NCI-H82 (cell line): ENCODE results near the gene TRIM33.

Experiments used
- DNase-seq: peaks from one replicate; lab custom pipeline; 2025; lab: John Stamatoyannopoulos, UW

TRIM33 gene

DNA sequence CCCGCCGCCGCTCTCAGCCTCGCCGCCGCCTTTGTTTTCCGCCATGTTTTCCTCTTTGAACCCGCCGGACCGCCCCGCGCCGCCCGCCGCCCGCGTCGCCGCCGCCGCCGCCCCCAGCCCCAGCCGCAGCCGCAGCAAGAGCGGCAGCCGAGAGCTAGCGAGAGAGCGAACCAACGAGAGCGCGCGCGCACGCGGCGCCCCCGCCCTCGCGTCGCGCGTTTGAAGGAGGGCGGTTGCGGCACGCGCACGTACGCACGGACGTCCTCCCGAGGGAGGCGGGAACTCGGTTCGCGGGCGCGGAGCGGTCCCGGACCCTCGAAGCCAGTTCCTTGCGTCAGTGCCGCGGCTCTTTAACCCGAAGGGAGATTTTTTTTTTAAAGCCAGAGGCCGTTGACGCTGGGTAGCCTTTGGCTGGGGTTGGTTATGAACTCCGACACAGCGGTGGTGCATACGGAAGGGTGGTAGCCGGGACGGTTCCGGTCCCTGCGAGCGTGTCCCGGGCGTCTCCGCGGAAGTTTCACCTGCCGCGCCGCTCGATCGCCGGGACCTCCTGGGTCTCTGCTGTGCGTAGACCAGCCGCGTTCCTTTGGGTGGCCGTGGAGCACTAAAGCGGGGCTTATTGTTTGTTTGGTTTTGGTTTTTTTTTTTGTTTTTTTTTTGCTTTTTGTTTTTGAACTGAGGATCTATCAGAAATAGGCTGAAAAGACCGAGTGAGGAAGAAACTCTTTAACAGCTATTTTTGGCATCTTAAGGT is at the start of gene TRIM33:
TRIM33 (minus strand) TSS at position 172 of the 754 bp plus-strand sequence; CDS start at position 45, 127 bp downstream.
- peak; percentile 96 for DNase-seq

DNA sequence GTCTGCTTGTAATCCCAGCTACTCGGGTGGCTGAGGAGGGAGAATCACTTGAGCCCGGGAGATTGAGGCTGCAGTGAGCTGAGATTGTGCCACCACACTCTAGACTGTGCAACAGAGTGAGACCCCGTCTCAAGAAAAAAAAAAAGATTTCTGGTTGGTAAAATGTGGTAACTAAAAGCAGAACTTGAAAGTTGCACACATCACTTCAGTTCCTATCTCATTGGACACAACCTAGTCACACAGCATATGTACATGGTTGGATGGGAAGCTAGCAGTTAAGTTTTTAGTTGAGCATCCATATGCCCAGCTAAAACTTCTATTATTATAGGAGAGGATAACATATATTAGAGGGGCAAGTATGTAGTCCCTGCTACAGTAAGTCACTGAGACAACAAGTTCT is 48.4 kb upstream of the TRIM33 start:
- no peak for DNase-seq

DNA sequence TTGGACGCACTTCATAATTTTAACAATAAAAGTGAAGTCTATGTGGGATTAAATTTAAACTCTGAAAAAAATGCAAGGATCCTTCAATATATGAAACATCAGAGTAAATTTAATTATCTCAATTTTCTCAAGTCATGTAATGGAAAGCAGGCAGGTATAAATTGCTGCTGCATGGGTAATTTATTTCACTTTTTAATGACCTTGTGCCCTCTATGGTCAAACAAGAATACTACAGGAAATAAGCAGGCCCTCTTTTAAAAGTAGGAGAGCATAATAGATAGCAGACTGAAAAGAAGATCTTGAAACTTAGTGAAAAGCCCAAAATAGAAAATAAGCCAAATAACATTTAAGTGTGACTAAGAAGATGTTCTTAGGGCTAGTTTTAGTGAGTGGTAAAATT is 47.5 kb upstream of the TRIM33 start:
- DNase-seq = peak; percentile 42

DNA sequence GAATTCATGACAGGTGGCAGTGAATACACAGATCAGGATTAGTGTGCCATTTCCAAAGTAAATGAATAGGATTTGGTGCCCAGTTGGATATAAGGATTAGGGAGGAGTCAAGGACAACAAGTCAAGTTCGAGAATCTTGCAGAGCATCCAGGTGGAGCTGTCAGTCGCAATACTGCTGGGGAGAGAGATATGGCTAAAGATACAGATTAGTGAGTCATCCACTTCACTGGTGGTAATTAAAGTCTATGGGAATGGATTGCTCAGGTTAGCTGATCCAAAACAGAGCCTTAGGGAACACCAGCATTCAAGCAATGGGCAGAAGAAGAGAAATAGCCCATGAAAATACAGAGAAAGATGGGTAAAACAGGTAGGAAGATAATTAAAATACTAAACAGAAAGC is 43.6 kb upstream of the TRIM33 start:
- peak; percentile 98 for DNase-seq

DNA sequence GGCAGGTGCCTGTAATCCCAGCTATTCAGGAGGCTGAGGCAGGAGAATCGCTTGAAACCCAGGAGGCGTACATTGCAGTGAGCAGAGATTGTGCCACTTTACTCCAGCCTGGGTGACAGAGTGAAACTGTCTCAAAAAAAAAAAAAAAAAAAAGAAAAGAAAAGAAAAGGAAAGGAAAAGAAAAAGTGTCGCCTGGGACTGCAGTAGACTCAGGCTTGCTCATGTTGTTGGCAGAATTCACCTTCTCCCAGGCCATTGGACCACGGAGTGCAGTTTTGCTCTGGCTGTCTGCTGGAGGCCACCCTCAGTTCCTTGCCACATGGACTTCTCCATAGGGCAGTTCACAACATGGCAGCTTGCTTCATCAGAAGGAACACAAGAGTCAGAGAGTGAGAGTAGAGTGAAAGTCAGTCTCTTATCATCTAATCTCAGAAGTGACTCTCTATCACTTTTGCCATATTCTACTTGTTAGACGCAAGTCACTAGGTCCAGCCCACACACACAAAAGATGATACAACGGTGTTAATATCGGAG is 41.2 kb upstream of the TRIM33 start:
- no peak for DNase-seq

DNA sequence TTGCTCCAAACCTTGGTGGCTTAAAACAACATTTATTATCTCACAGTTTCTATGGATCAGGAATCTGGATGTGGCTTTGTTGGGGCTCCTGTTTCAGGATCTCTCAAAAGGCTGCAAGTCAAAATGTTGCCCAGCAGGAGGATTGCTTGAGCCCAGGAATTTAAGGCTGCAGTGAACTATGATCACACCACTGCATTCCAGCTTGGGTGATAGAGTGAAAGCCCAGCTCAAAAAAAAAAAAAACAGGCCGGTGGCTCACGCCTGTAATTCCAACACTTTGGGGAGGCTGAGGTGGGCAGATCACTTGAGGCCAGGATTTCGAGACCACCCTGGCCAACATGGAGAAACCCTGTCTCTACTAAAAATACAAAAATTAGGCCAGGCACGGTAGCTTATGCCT is 40.4 kb upstream of the TRIM33 start:
- DNase-seq = no peak

DNA sequence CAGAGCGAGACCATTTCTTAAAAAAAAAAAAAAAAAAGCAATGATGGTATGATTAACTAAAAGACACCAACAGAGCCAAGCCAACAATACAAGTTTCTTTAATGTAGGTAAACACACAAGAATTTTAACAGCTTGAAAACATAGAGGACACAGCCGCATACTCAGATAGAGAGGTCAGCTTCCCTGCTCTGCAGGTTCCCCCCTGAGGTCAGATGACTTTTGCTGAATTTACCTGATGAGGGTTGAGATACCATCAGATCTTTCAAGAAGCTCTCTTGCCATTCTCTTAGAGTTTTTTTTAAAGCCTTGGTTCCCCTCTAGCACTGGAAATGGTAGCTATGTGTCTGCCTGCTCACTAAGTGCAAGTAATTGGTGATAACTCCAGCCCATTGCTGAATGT is 39.3 kb upstream of the TRIM33 start:
- no peak for DNase-seq

DNA sequence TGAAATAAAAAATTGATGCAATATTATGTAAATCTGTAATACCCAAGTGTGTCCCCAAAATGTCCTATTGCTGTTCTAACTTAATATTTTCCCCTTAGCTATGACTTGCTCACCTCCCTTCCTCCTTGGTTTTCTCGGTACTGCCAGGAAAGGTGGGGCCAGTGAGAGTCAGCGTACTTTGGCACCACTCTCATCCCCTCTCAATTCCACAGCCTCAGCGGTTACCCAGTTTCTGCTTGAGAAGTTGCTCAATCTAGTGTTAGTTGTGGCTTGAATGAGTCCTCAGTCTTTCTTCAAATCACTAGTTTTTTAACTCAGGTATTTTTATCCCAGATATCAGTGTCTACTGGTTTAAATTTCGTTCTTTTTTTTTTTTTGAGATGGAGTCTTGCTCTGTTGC is 38.1 kb upstream of the TRIM33 start:
- no peak for DNase-seq

DNA sequence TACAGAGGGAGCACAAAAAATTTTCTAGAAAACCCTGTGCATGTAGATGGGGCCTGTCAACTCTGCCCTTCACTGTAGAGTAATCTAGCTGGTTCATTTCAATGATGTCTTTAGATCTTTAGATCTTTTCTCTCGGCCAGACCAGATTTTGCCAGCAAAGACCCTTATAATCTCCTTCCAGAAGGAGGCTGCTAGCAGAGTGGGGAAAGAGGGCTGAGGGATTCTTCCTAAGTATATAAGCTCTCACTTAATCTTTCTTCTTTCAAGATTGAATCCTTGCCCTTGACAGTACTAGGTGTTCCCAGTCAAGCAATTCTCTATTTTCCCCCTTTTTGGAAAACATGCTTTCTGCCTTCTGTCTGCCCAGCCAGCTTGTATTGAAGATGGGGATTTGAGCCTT is 36.1 kb upstream of the TRIM33 start:
- DNase-seq = peak; percentile 89

DNA sequence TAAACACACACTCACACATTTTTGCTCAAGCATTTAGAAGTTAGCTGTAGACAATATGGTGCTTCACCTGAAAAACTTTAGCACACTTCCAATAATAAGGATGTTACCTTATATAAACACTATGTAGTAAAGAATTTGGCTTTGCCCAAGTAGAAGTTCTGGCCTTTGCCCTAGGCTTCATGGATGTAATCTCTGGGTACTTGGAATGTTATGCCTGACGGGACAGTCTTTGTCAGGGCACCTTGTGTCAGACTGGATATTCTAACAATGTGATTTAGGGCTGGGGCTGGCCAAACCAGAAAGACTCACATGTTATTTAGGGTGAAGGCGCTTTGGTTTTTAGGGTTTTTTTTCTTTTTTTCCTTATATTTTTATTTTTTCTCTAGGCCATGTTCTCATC is 34.8 kb upstream of the TRIM33 start:
- DNase-seq = no peak

DNA sequence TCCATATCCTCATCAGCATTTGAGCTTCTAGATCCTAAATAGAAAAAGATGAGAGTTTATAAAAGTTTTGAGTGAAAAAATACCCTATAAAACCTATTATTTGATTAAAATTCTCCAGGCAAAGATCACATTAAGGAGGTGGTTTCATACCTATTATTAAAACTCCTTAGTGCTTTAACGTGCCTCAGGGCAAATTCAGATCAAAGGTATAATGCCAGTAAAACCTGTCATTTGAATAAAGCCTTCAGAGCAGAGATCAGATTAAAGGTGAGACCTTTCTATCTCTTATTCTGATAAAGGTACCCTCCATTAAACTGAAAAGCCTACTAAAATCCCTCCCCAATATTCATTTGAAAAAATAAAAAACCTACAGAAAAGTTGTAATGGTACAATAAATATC is 34.3 kb upstream of the TRIM33 start:
- no peak for DNase-seq

DNA sequence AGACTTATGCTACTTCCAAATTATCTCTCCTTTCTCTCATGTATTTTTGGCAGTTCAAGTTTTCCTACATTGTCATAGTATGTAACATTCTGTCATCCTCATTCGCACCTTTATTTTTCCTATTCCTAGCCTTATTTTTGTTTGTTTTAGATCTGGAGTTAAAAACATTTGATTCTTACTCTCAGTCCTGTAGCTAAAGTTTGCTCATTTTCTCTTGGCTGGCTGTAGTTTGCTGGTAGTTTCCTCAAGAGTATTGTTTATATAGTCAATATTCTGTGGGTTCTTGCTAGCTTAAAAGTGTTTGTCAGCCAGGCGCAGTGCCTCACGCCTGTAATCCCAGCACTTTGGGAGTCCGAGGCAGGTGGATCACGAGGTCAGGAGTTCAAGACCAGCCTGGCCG is 29.8 kb upstream of the TRIM33 start:
- no peak for DNase-seq

DNA sequence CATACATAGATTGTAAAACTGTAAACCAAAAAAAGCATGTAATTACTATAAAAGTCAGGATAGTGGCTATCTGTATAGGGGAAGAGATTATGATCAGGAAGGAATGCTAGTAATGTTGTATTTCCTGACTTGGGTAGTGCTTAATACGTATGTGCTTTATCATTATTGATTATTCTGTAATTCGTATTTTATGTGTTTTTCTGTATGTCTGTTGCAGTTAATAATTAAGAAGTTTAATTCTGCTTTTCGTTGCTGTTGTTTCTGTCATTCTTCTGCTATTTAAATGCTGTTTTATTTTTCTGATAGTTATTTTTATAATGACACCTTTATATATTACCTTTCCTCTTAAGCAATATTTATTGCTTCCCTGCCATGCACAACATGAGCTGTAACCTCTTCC is 29.3 kb upstream of the TRIM33 start:
- no peak for DNase-seq

DNA sequence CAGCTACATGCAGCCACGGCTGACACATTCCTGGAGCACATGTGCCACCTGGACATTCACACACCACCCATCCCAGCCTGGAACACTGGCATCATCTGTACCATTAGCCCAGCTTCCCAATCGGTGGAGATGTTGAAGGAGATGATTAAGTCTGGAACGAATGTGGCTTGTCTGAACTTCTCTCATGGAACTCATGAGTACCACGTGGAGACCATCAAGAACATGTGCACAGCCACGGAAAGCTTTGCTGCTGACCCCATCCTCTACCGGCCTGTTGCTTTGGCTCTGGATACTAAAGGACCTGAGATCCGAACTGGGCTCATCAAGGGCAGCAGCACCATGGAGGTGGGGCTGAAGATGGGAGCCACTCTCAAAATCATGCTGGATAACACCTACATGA is 25.0 kb upstream of the TRIM33 start:
- no peak for DNase-seq

DNA sequence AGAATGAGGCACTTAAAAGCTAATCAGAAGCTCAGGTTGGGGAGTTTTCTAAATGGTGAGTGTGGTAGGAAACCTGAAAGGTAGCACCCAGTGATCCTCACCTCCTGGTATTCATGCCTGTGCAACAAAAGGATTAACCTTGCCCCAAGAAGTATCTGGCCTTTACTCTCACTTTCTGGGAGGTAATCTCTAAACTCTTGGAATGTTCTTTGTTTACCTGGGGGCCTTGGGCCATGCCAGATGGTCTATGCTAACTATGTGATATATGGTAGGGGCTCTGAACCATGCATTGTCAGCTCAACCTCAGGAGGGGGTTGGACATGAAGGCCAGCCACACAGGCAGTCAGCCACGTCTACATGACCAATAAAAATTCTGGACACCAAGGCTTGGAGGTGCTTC is 24.4 kb upstream of the TRIM33 start:
- DNase-seq = peak; percentile 19

DNA sequence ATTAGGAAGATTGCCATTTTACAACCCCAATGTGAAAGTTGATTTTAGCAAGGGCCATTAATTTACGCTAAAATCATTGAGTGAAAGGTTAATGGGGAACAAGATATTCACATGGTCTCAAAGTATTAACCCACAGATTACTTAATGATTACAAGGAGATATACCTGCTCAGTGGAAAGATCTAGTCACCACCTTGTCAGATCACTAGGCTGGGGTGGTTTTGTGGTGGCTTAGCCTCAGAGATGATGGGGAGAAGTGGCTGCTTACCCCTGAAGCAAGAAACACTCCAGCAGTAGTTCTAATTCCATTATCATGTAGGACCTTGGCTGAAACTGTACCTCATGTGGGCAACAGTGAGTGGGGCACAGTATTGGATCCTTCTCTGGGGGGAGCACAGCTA is 20.1 kb upstream of the TRIM33 start:
- no peak for DNase-seq

DNA sequence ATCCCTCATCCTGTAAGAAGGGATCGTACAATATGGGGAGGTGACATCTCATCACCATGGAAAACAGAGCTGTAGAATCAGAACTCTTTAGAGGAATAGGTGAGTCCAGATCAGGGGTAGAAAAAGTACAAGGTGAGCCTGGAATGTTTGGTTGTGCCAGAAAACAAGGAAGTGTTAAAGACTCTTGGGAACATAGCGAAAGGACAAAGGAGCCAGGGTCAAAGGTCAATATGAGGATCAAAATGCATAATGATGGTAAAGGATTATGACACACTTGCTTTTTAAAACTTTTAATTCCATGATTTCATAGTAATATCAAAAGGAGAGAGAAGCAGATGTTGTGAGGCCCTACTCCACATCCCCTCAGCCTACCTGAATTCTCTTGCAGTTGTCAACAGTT is 19.2 kb upstream of the TRIM33 start:
- DNase-seq = no peak

DNA sequence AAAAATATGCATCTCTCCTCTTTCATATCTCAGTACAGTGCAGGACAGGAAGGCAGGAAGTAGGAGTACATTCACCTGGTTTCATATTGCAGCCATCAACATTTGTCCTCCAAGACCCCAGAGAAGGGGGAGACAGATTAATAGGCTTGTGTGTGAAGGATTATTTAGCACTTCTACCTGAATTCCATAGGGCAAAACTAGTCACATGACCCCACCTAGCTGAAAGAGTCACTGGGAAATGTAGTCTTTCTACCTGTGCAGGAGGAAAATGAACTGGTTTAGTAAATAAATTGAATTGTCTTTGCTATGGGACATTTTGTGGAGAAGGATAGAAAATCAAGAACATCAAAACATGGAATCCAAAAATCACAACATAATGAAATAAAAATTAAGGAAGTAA is 13.9 kb upstream of the TRIM33 start:
- DNase-seq = peak; percentile 87

DNA sequence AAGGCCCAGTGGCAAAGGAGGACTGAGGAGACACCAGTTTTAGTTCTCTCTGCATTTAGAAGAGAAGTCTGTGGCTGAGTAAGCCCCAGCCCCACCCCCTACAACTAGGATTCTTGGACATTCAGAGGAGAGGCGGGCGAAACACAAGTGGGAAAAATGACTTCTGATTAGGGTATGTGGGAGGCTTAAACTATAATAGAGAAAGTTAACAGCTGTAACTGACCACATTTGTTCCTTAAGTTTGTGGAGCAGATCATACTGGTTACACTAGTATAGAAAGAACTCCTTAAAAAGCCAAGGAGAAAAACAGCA is 11.2 kb upstream of the TRIM33 start:
- DNase-seq = no peak

DNA sequence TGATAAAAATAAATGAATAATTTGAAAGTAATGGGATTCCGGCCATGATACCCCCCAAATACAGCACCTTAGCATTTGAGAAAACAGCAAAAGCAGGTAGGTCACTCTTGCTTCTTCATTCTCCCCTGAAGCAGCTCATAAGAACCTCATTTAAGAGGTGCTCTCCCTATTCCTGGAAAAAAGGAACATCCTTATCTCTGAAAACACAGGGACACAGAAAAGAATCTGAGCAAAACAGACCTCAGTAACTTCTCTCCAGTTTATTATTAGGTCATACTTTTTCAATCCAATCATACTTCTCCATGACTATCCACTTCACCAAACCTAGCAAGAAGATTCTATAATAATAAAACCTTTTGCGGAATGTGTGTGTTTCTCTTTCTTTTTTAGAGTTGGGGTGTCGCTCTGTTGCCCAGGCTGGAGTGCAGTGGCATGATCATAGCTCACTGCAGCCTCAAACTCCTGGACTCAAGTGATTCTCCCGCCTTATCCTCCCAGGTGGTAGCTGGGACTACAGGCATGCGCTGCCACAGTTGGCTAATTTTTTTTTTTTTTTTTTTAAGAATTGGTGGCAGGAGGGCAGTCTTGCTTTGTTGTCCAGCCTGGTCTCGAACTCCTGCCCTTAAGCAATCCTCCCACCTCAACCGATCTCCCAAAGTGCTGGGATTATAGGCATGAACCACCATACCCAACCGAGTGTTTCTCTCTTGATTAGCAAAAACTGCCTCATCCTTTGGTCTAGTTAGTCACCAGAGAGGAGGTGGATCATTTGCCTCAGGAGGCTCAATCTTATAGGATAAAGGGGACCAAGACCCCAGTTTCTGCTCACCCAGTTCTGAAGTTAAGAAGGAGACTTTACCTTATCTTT is 10.6 kb upstream of the TRIM33 start:
- no peak for DNase-seq

DNA sequence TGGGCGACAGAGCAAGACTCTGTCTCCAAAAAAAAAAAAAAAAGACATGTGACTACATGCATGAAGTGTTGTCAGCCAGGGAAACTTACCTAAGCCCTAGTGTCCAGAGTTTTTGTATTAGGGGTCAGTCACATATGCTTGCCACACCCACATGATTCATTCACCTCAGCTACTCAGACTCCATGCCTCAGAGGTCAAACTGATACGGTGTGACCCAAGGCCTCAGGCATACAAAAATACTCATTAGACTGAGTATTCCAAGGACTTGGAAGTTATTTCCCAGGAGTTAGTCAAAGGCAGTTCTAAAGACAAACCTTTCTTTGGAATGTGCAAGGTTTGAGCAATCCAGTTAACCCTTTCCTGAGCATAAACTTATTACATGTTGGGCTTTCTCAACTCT is 6.3 kb upstream of the TRIM33 start:
- DNase-seq = no peak

DNA sequence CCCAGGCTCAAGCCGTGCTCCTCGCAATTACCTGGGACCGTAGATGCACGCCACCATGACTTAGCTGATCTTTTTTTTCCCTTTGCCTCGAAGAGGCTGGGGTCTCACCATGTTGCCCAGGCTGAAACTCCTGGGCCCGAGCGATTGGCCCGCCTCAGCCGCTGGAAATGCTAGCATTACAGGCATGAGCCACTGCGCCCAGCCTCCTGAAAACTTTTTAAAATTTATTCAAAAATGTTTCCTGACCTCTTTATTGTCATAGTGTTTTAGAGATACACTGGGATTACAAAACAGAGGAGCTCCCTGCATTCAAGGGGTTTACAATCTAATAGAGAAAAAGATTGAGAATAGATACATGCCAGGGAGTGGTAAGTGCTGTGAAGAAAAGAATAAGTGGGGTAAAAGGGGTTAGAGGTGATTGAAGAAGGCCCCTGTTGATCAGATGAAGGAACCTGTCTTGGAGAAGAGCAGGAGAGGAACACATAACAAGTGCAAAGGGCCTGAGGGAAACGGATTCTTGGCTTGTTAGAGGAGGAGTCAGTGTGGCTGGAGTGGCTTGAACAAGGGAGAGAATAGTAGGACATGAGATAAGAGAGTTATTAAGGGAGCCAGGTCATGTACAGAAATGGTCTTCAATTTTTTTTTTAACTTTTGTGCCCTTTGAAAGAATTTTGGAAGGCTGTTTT is 1.7 kb upstream of the TRIM33 start:
- no peak for DNase-seq
